ENCODE measurements around the gene SLC6A6. TPM values are rescaled to one million over a fixed set of nuclear protein-coding genes. Genes with fewer than 3 reads are reported as not detected.

Gene SLC6A6
- polyA plus RNA-seq, 1 of the 3 experiments (the other 2 are of a cell fraction), result 19.1 TPM

DNA sequence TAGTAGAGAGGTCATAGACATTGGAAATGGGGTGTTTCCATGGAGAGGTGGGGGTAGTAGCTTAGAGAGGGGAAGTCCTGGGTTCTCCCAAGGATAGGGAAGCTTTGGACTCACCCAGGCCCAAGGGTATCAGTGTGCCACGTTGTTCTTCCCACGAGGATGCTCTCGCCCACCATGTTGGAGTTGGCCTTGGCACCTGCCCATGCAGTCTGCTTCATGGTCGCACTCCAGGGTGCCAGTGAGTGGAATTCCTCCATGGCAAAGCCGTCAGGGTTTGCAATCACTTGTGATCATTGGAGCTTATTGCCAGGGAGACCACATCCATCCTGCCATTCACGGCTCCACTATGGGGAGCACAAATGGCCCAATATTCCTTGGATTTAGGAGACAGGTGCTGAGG lies 77.2 kb downstream of the SLC6A6 start:
- H3K79me2 ChIP-seq (ENCODE audit: insufficient read depth), result no peaks in the 10 kb centered on the region
- H3K27ac ChIP-seq (ENCODE audit: low read depth in 2 of 2, low read length in 1 of 2), result no peak overlapping the region
- no peak overlapping the region for H2AFZ ChIP-seq (ENCODE audit: low read depth)
- no peaks in the 10 kb centered on the region for H3K9me2 ChIP-seq
- CTCF ChIA-PET, result interaction anchor here (1.0 to 5.9 kb wide), 7 partner anchors 12 to 276 kb away, joined by 3 to 43 read pairs (median 3); no protein-coding TSS in a partner anchor
- no peaks in the 10 kb centered on the region for H3F3A ChIP-seq (replicated peaks; ENCODE audit: insufficient read depth)
- H3K27me3 ChIP-seq (ENCODE audit: insufficient read depth), result no peaks in the 10 kb centered on the region
- 100% methylated on average over 2 of the region's 6 CpGs for WGBS (ENCODE audit: low lambda C conversion rate)
- DNase-seq, result no peak
- H3K4me3 ChIP-seq (ENCODE audit: low read depth in 2 of 2, low read length in 1 of 2), result no peak overlapping the region
- TF ChIP-seq IRF3 (IDR thresholded peaks at IDR 0.05; ENCODE audit: low read depth, low read length) (no peak), TAF1 (IDR thresholded peaks at IDR 0.05; ENCODE audit: borderline replicate concordance, low read depth, low read length) (no peak), FOXJ3 (CRISPR knock-in tag; IDR thresholded peaks at IDR 0.05) (no peak), RXRA (IDR thresholded peaks at IDR 0.05; ENCODE audit: borderline replicate concordance, low read depth) (no peak), RAD21 (IDR thresholded peaks at IDR 0.05; ENCODE audit: low read length) (no peak), NRF1 (IDR thresholded peaks at IDR 0.05; ENCODE audit: low read depth, low read length) (no peak), ELF1 (IDR thresholded peaks at IDR 0.05) (no peak), FOXM1 (IDR thresholded peaks at IDR 0.05; ENCODE audit: low read depth) (no peak), CTCF (IDR thresholded peaks at IDR 0.05) (no peak), RFX5 (IDR thresholded peaks at IDR 0.05; ENCODE audit: low read length) (no peak)
- H3K36me3 ChIP-seq (replicated peaks in 1 of 2; ENCODE audit: control insufficient read depth in 1 of 2, insufficient read depth in 2 of 2, low read length in 1 of 2), result peaks cover 23 to 49% of the 10 kb centered on the region in 2 experiments
- H3K9me3 ChIP-seq, result no peaks in the 10 kb centered on the region
- H4K20me1 ChIP-seq (ENCODE audit: insufficient read depth), result no peaks in the 10 kb centered on the region
- H3K4me2 ChIP-seq, result no peak overlapping the region
- H3K9ac ChIP-seq, result no peak overlapping the region
- POLR2A ChIA-PET, result no interaction called here
- H3K4me1 ChIP-seq (ENCODE audit: control insufficient read depth in 1 of 2, insufficient read depth in 2 of 2, low read depth in 1 of 2, low read length in 1 of 2), result peaks cover 0 to 14% of the 10 kb centered on the region in 2 experiments; a peak in 1 of 4 replicates

- Histone ChIP-seq H3K9ac (no peak overlapping the region), H3K4me2 (no peak overlapping the region), H3K79me2 (ENCODE audit: insufficient read depth) (no peaks in the 10 kb centered on the region), H3K27me3 (ENCODE audit: insufficient read depth) (no peaks in the 10 kb centered on the region), H3F3A (replicated peaks; ENCODE audit: insufficient read depth) (no peaks in the 10 kb centered on the region), H3K4me1 (ENCODE audit: control insufficient read depth in 1 of 2, insufficient read depth in 2 of 2, low read depth in 1 of 2, low read length in 1 of 2) (peaks cover 0 to 14% of the 10 kb centered on the region in 2 experiments; a peak in 1 of 4 replicates), H4K20me1 (ENCODE audit: insufficient read depth) (no peaks in the 10 kb centered on the region), H3K9me3 (no peaks in the 10 kb centered on the region), H3K27ac (ENCODE audit: low read depth in 2 of 2, low read length in 1 of 2) (peak overlapping the region in 1 of 2 experiments; percentile 41; a peak in 1 of 4 replicates), H3K36me3 (replicated peaks in 1 of 2; ENCODE audit: control insufficient read depth in 1 of 2, insufficient read depth in 2 of 2, low read length in 1 of 2) (peaks cover 23 to 51% of the 10 kb centered on the region in 2 experiments), H3K9me2 (no peaks in the 10 kb centered on the region), H2AFZ (ENCODE audit: low read depth) (no peak overlapping the region), H3K4me3 (ENCODE audit: low read depth in 2 of 2, low read length in 1 of 2) (no peak overlapping the region)
- WGBS (ENCODE audit: low lambda C conversion rate), result 78% methylated on average over 8 of the region's 8 CpGs
- peak; percentile 53 for DNase-seq
- POLR2A ChIA-PET, result no interaction called here
- CTCF ChIA-PET, result interaction anchor here (1.0 to 5.9 kb wide), 6 partner anchors 11 to 277 kb away, joined by 3 to 43 read pairs (median 6); no protein-coding TSS in a partner anchor
- TF ChIP-seq SIN3A (IDR thresholded peaks at IDR 0.05; ENCODE audit: borderline replicate concordance, low read depth, low read length), result no peak
- TF ChIP-seq USF1 (IDR thresholded peaks at IDR 0.05; ENCODE audit: borderline replicate concordance, low read depth), result no peak
- TF ChIP-seq GABPA (IDR thresholded peaks at IDR 0.05; ENCODE audit: low read depth), result no peak
- no peak for TF ChIP-seq EZH2phosphoT487 (IDR thresholded peaks at IDR 0.05; ENCODE audit: borderline replicate concordance, low read depth)
- no peak for TF ChIP-seq MXI1 (IDR thresholded peaks at IDR 0.05; ENCODE audit: low read depth, low read length)
- TF ChIP-seq, protein P1, sequence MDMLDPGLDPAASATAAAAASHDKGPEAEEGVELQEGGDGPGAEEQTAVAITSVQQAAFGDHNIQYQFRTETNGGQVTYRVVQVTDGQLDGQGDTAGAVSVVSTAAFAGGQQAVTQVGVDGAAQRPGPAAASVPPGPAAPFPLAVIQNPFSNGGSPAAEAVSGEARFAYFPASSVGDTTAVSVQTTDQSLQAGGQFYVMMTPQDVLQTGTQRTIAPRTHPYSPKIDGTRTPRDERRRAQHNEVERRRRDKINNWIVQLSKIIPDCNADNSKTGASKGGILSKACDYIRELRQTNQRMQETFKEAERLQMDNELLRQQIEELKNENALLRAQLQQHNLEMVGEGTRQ (IDR thresholded peaks at IDR 0.05; ENCODE audit: borderline replicate concordance, low read depth, low read length), result no peak
- no peak for TF ChIP-seq NFIC (IDR thresholded peaks at IDR 0.05; ENCODE audit: borderline replicate concordance)
- no peak for TF ChIP-seq RFX5 (IDR thresholded peaks at IDR 0.05; ENCODE audit: low read length)
- no peak for TF ChIP-seq EP300 (IDR thresholded peaks at IDR 0.05; ENCODE audit: borderline replicate concordance in 1 of 2, low read depth in 1 of 2, low read length in 1 of 2)
These were observed 78.0 kb downstream of the SLC6A6 start for GRCh38 chr3:14480207-14481017.

All from SK-N-SH (cell line).